Nucleus accumbens (tissue), 56 donors: ENCODE results near the gene KLHDC7B.

ENCODE experiments used
- DNase-seq, 56 donors: peaks; one replicate each; lab custom pipeline; 2025; lab: John Stamatoyannopoulos, UW

KLHDC7B gene

GRCh38 chr22:50546326-50547262 lies 895 bp downstream of the KLHDC7B start:
- no peak for DNase-seq

GRCh38 chr22:50547263-50547985 lies 1.7 kb downstream of the KLHDC7B start:
- DNase-seq, result no peak

GRCh38 chr22:50548040-50548920 lies 2.6 kb downstream of the KLHDC7B start:
- no peak for DNase-seq

- no peak for DNase-seq
These were observed 3.5 kb downstream of the KLHDC7B start for GRCh38 chr22:50548921-50549790.

GRCh38 chr22:50550395-50550794 lies 4.7 kb downstream of the KLHDC7B start:
- DNase-seq, result no peak

- no peak for DNase-seq
These were observed 5.6 kb downstream of the KLHDC7B start for GRCh38 chr22:50551160-50551752.

- DNase-seq, result no peak
These were observed 7.6 kb downstream of the KLHDC7B start for GRCh38 chr22:50553310-50553709.

- DNase-seq, result no peak
These were observed 11.0 kb downstream of the KLHDC7B start for GRCh38 chr22:50556703-50557102.

GRCh38 chr22:50560034-50560433 lies 14.3 kb downstream of the KLHDC7B start:
- DNase-seq, result no peak

- no peak for DNase-seq
These were observed 16.0 kb downstream of the KLHDC7B start for GRCh38 chr22:50561401-50562358.

- peak; percentile 33 to 97 (median 90) for DNase-seq
These were observed 17.1 kb downstream of the KLHDC7B start, which contains the start of gene SYCE3 for GRCh38 chr22:50562523-50563412. Gene SYCE3, minus strand, starts transcription at chr22:50562919. Its CDS starts 6,514 bp downstream, at chr22:50556405.

GRCh38 chr22:50563413-50564160 lies 17.9 kb downstream of the KLHDC7B start:
- DNase-seq, result peak in 5 of 56 donors; percentile 8 to 30 (median 16)

GRCh38 chr22:50564289-50564688 lies 18.6 kb downstream of the KLHDC7B start:
- DNase-seq, result no peak

- no peak for DNase-seq
These were observed 22.1 kb downstream of the KLHDC7B start for GRCh38 chr22:50567721-50568252.

GRCh38 chr22:50568626-50569025 lies 22.9 kb downstream of the KLHDC7B start:
- DNase-seq, result no peak

- DNase-seq, result no peak
These were observed 23.4 kb downstream of the KLHDC7B start for GRCh38 chr22:50569041-50569459.
